Measurements from ENCODE around the gene IL1RL1. TPM values are rescaled to one million over a fixed set of nuclear protein-coding genes. Genes with fewer than 3 reads are reported as not detected.

Gene IL1RL1
- total and polyA plus RNA-seq, 2 experiments from 2014 or later, result 0.35 TPM; not detected in 1

DNA sequence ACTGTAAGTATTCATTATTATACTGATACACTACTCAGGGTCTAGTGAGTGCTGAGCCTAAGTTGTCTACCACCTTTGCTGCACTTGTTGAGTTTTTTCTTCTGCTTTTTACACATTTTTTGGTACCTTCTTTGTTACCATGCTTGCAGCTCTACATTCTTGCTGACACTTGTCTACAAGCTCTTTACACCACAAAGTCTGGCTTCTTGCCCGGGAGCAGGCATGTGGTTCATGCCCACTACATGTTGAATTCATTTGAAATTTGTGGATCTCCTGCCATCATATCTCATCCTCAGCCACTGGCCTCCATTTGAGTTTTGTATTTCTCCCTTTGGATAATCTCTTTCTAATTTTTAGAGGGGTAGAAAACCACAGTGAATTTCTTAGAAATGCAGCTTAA lies 74.2 kb downstream of the IL1RL1 start:
- H3K9me3 ChIP-seq (ENCODE audit: low read depth), result peaks cover 3% of the 10 kb centered on the region
- no peak overlapping the region for H3K27ac ChIP-seq
- no peak overlapping the region for H3K4me3 ChIP-seq
- no peaks in the 10 kb centered on the region for H4K20me1 ChIP-seq (ENCODE audit: insufficient read depth)
- peak; percentile 6 for DNase-seq
- H3K9ac ChIP-seq, result no peak overlapping the region
- 27 to 45% methylated on average over 1 of the region's 1 CpG for WGBS, 2 experiments (ENCODE audit: low coverage in 1 of 2, low lambda C conversion rate in 2 of 2, missing lambda C conversion rate in 2 of 2)
- no peaks in the 10 kb centered on the region; the same call in 1 of the 2 replicates for H3K9me2 ChIP-seq (ENCODE audit: insufficient read depth)
- H3K4me1 ChIP-seq (ENCODE audit: insufficient read depth), result no peaks in the 10 kb centered on the region
- in situ Hi-C loops (cut with MboI), result no loop called here
- H3K79me2 ChIP-seq (ENCODE audit: insufficient read depth), result no peaks in the 10 kb centered on the region
- TF ChIP-seq EZH2phosphoT487 (IDR thresholded peaks at IDR 0.05; ENCODE audit: insufficient read depth, low read depth), result no peak
- TF ChIP-seq EZH2 (IDR thresholded peaks at IDR 0.05; ENCODE audit: insufficient read depth, poor library complexity, severe bottlenecking), result no peak
- H2AFZ ChIP-seq, result no peak overlapping the region
- H3K36me3 ChIP-seq (ENCODE audit: low read depth), result no peaks in the 10 kb centered on the region
- no peaks in the 10 kb centered on the region for H3K27me3 ChIP-seq (replicated peaks; ENCODE audit: insufficient read depth)
- H3K4me2 ChIP-seq (ENCODE audit: unreplicated experiment), result no peak overlapping the region
- no peaks in the 10 kb centered on the region for H3F3A ChIP-seq (ENCODE audit: insufficient read depth)

DNA sequence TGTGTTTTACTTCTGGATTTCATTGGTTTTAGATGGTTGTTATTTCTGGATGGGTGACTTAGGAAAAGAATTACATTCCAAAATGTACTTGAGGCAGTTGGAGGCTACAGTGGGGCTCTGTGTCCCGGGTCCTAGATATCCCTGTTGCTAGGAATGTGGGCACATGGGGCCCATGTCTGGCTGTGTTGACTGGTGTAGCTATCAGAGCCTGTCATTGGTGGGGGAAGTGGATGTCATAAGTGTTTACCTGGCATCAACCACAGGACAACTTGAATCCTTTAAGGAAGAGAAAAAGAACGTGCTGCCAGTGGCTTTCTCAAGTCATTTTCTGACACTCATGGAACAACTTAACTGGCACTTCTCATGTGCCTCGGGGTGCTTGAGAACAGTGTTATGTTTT lies 74.6 kb downstream of the IL1RL1 start:
- WGBS, 2 experiments (ENCODE audit: low coverage in 1 of 2, low lambda C conversion rate in 2 of 2, missing lambda C conversion rate in 2 of 2), result 73 to 80% methylated on average over 3 of the region's 3 CpGs
- no peaks in the 10 kb centered on the region; the same call in 1 of the 2 replicates for H3K9me2 ChIP-seq (ENCODE audit: insufficient read depth)
- no peak for DNase-seq
- H3K4me1 ChIP-seq (ENCODE audit: insufficient read depth), result no peaks in the 10 kb centered on the region
- no peak overlapping the region for H3K4me3 ChIP-seq
- H3K9ac ChIP-seq, result no peak overlapping the region
- H3F3A ChIP-seq (ENCODE audit: insufficient read depth), result no peaks in the 10 kb centered on the region
- peaks cover 3% of the 10 kb centered on the region for H3K9me3 ChIP-seq (ENCODE audit: low read depth)
- no peaks in the 10 kb centered on the region for H3K36me3 ChIP-seq (ENCODE audit: low read depth)
- no peak overlapping the region for H3K27ac ChIP-seq
- in situ Hi-C loops (cut with MboI), result no loop called here
- no peak overlapping the region for H2AFZ ChIP-seq
- H3K27me3 ChIP-seq (replicated peaks; ENCODE audit: insufficient read depth), result no peaks in the 10 kb centered on the region
- no peaks in the 10 kb centered on the region for H3K79me2 ChIP-seq (ENCODE audit: insufficient read depth)
- no peak overlapping the region for H3K4me2 ChIP-seq (ENCODE audit: unreplicated experiment)
- no peak for TF ChIP-seq EZH2 (IDR thresholded peaks at IDR 0.05; ENCODE audit: insufficient read depth, poor library complexity, severe bottlenecking)
- no peak for TF ChIP-seq EZH2phosphoT487 (IDR thresholded peaks at IDR 0.05; ENCODE audit: insufficient read depth, low read depth)
- H4K20me1 ChIP-seq (ENCODE audit: insufficient read depth), result no peaks in the 10 kb centered on the region

DNA sequence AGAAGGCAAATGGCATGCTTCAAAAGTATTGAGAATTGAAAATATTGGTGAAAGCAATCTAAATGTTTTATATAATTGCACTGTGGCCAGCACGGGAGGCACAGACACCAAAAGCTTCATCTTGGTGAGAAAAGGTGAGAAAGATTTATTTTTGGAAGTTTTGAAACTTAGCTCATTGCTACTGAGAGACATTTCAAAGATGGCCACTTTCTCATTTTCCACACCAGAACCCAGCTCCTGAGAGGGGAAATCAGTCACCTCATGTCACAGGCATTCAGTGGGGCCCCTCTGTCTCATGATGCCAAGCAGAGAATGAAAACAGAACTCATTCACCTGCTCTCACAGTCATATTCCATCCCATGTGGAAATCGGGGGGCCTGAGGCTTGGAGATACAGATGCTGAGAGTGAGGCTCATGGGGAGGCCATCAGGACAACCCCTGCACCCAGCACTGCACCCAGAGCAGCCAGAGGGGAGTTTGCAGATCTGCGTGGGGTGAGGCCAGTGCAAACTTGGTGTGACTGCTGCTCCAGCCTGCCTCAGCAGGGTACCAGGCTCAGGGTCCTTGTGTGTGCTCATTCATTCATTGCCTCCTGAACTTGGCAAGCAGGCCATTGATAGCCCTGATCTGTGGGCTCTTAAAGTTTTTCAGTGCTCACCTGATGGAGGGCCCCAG lies 75.6 kb downstream of the IL1RL1 start:
- Histone ChIP-seq H3K9me2 (ENCODE audit: insufficient read depth) (no peaks in the 10 kb centered on the region; the same call in 1 of the 2 replicates), H2AFZ (no peak overlapping the region), H3K9me3 (ENCODE audit: low read depth) (peaks cover 3% of the 10 kb centered on the region), H4K20me1 (ENCODE audit: insufficient read depth) (no peaks in the 10 kb centered on the region), H3K79me2 (ENCODE audit: insufficient read depth) (no peaks in the 10 kb centered on the region), H3K27me3 (replicated peaks; ENCODE audit: insufficient read depth) (no peaks in the 10 kb centered on the region), H3K4me3 (no peak overlapping the region), H3K27ac (no peak overlapping the region), H3K9ac (no peak overlapping the region), H3F3A (ENCODE audit: insufficient read depth) (no peaks in the 10 kb centered on the region), H3K4me1 (ENCODE audit: insufficient read depth) (no peaks in the 10 kb centered on the region), H3K36me3 (ENCODE audit: low read depth) (no peaks in the 10 kb centered on the region), H3K4me2 (ENCODE audit: unreplicated experiment) (no peak overlapping the region)
- TF ChIP-seq EZH2 (IDR thresholded peaks at IDR 0.05; ENCODE audit: insufficient read depth, poor library complexity, severe bottlenecking), result no peak
- DNase-seq, result no peak
- WGBS, 2 experiments (ENCODE audit: low coverage in 1 of 2, low lambda C conversion rate in 2 of 2, missing lambda C conversion rate in 2 of 2), result 68 to 81% methylated on average over 3 of the region's 3 CpGs
- in situ Hi-C loops (cut with MboI), result no loop called here

DNA sequence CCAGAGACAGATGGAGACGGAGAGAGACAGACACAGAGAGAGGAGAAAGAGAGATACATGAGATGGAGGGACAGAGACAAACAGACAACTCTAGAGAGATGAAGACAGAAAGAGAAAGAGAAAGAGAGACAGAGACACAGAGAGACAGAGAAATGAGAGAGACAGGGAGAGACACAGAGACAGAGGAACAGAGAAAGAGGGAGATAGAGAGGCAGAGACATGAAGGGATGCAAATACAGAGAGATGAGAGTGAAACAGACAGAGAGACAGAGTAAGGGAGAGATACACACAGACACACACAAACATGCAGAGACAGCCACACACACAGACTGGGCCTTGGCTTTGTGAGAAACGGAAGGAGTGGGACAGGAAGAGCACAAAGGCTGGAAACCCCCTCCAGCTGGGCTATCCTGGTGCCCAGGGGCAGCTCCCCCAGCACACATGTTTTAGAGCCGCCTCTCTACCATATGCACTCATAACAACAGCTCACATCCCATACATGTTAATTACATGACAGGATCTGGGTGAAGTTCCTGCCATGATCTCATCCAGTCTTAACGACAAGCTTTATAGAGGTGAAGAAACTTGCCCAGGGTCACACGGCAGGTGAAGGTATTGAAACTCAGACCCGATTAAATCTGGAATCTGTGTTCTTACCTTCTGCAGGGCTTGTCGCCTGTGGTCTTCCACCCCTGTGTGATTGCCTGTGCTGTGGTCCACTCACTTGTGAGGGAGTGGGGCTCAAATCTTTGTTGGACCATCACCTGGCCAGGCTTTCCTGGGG lies 76.6 kb downstream of the IL1RL1 start:
- Histone ChIP-seq H3K79me2 (ENCODE audit: insufficient read depth) (no peaks in the 10 kb centered on the region), H3K9ac (no peak overlapping the region), H3K4me2 (ENCODE audit: unreplicated experiment) (no peak overlapping the region), H3K9me3 (ENCODE audit: low read depth) (peaks cover 3% of the 10 kb centered on the region), H3K27ac (no peak overlapping the region), H2AFZ (no peak overlapping the region), H3K27me3 (replicated peaks; ENCODE audit: insufficient read depth) (no peaks in the 10 kb centered on the region), H3K9me2 (ENCODE audit: insufficient read depth) (no peaks in the 10 kb centered on the region; the same call in 1 of the 2 replicates), H3K36me3 (ENCODE audit: low read depth) (no peaks in the 10 kb centered on the region), H3K4me1 (ENCODE audit: insufficient read depth) (no peaks in the 10 kb centered on the region), H3F3A (ENCODE audit: insufficient read depth) (no peaks in the 10 kb centered on the region), H4K20me1 (ENCODE audit: insufficient read depth) (no peaks in the 10 kb centered on the region), H3K4me3 (no peak overlapping the region)
- in situ Hi-C loops (cut with MboI), result no loop called here
- DNase-seq, result no peak
- no peak for TF ChIP-seq EZH2 (IDR thresholded peaks at IDR 0.05; ENCODE audit: insufficient read depth, poor library complexity, severe bottlenecking)
- WGBS, 2 experiments (ENCODE audit: low coverage in 1 of 2, low lambda C conversion rate in 2 of 2, missing lambda C conversion rate in 2 of 2), result 75 to 76% methylated on average over 7 of the region's 7 CpGs

All from GM23248 (cell line).